Left lung (tissue), 10 donors: Measurements from ENCODE around the gene GALNTL6. TPM values are rescaled to one million over a fixed set of nuclear protein-coding genes. Genes with fewer than 3 reads are reported as not detected.

ENCODE experiments used
- ATAC-seq: fragments of 200-7000 bp; cut with Tn5 transposase; one replicate; pipeline ENCODE4 v1.9.1; 2020; ENCODE audit warnings: moderate library complexity
- DNase-seq, 4 donors: peaks; one replicate each; pipeline ENCODE4 v3.0.0-alpha.2; 2013 to 2020
- H3K27ac ChIP-seq, 2 donors: fragments of 200-600 bp; sonication (generic) in 1 of 2; one replicate each; pipeline versions ENCODE4 v1.5.0 to v1.8.0; 2020 to 2021
- H3K27me3 ChIP-seq, 2 donors: fragments of 200-600 bp; sonication (generic) in 1 of 2; one replicate each; pipeline versions ENCODE4 v1.5.0 to v1.8.0; 2020 to 2021
- H3K36me3 ChIP-seq, 2 donors: fragments of 200-600 bp; sonication (generic) in 1 of 2; one replicate each; pipeline versions ENCODE4 v1.5.0 to v1.8.0; 2020 to 2021
- H3K4me1 ChIP-seq, 2 donors: fragments of 200-600 bp; one replicate each; pipeline ENCODE4 v1.8.0; 2021
- H3K4me3 ChIP-seq, 2 donors: fragments of 200-600 bp; sonication (generic) in 1 of 2; one replicate each; pipeline versions ENCODE4 v1.5.0 to v1.8.0; 2020 to 2021; ENCODE audit warnings: mild to moderate bottlenecking in 1 of 2
- H3K9me3 ChIP-seq, 2 donors: fragments of 200-600 bp; sonication (generic) in 1 of 2; one replicate each; pipeline versions ENCODE4 v1.5.0 to v1.8.0; 2020 to 2021
- intact Hi-C, 2 donors: fragments of 100-400 bp; cut with DNase I; formaldehyde crosslinking; loops; one replicate each; pipeline versions ENCODE4 v1.11.2 to v1.14.2; 2022
- polyA plus RNA-seq, 6 donors: library from polyadenylated mRNA; unstranded; fragments of 120-200 nt; gene quantifications; one replicate each; pipeline ENCODE4 v1.2.1, GENCODE V29; 2013; ENCODE audit not compliant: insufficient read length in 6 of 6
- total RNA-seq, 2 donors: library from RNA; stranded (reverse); fragmentation: NEBNext Ultra II Directional; extraction: Animal tissue kit (Norgen Biotek cat#: 25700); gene quantifications; one replicate each; pipeline ENCODE4 v1.2.1, GENCODE V29; 2021
- TF ChIP-seq, protein P1 (sequence below), 2 donors: fragments of 200-600 bp; sonication (generic) in 1 of 2; IDR thresholded peaks; one replicate each; pipeline versions ENCODE4 v1.5.0 to v1.8.0; 2021; ENCODE audit warnings: antibody characterized with exemption in 2 of 2
- donor health status: DM: no; HTN: yes; CAD: no.
- donor health status: DM: no; HTN: no; CAD: no.

GALNTL6 gene
- total and polyA plus RNA-seq, 8 donors = 0.11 to 0.16 (median 0.13) TPM; not detected in 5

DNA sequence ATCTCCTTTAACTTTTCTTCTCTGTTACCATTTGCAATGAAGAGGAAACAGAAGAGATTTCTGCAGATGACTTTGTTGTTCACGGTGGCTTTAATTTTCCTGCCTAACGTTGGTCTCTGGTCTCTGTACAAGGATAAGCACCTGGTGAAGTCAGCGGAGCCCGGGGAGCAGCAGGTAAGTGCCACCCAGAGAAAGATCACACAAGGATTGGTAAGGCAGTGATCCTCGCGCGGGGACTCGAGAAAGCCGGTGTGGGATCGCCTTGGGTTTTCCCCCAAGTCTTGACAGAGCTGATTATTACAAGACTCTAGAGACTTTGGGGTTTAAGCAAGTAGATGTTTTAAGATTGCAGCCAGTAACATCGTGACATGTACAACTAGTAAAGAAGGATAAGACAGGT is 1.3 kb downstream of the GALNTL6 start:
- Histone ChIP-seq H3K36me3 (no peaks in the 10 kb centered on the region), H3K27me3 (peaks cover 32 to 48% of the 10 kb centered on the region in 2 donors)
- no peak for ATAC-seq

DNA sequence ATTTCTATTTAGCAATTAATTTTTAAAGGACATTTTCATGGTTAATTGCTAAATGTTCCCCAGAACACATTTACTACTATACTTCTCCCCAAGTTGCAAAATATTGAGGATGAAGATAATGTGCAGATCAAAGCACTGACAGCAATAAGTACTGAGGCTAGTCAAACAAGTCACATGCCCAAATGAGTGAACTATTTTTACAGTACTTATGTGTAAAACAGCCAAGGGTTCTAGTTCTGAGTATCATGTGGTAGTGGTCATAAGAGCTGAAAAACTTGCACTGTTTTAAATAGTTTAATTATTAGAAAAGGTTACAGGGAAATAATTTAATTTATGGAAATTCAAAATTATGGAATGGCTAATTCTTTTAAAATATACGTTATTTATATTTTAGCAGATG is 3.8 kb downstream of the GALNTL6 start:
- TF ChIP-seq, protein P1, sequence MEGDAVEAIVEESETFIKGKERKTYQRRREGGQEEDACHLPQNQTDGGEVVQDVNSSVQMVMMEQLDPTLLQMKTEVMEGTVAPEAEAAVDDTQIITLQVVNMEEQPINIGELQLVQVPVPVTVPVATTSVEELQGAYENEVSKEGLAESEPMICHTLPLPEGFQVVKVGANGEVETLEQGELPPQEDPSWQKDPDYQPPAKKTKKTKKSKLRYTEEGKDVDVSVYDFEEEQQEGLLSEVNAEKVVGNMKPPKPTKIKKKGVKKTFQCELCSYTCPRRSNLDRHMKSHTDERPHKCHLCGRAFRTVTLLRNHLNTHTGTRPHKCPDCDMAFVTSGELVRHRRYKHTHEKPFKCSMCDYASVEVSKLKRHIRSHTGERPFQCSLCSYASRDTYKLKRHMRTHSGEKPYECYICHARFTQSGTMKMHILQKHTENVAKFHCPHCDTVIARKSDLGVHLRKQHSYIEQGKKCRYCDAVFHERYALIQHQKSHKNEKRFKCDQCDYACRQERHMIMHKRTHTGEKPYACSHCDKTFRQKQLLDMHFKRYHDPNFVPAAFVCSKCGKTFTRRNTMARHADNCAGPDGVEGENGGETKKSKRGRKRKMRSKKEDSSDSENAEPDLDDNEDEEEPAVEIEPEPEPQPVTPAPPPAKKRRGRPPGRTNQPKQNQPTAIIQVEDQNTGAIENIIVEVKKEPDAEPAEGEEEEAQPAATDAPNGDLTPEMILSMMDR (IDR thresholded peaks at IDR 0.05) = no peak
- Histone ChIP-seq H3K9me3 (no peaks in the 10 kb centered on the region), H3K36me3 (no peaks in the 10 kb centered on the region), H3K4me1 (peaks cover 3 to 17% of the 10 kb centered on the region in 2 donors), H3K4me3 (no peak overlapping the region), H3K27ac (no peak overlapping the region), H3K27me3 (peaks cover 27 to 39% of the 10 kb centered on the region in 2 donors)
- ATAC-seq (no peak), DNase-seq (no peak)
- intact Hi-C loops = no loop called here

More for the DNA sequence above, 1.3 kb downstream of the GALNTL6 start:
- Histone ChIP-seq H3K9me3 (no peaks in the 10 kb centered on the region), H3K4me3 (no peak overlapping the region), H3K4me1 (peaks cover 3 to 17% of the 10 kb centered on the region in 2 donors), H3K27ac (no peak overlapping the region)
- DNase-seq = peak in 1 of 4 donors; percentile 39
- intact Hi-C loops = no loop called here
- TF ChIP-seq, protein P1 (IDR thresholded peaks at IDR 0.05) = no peak

DNA sequence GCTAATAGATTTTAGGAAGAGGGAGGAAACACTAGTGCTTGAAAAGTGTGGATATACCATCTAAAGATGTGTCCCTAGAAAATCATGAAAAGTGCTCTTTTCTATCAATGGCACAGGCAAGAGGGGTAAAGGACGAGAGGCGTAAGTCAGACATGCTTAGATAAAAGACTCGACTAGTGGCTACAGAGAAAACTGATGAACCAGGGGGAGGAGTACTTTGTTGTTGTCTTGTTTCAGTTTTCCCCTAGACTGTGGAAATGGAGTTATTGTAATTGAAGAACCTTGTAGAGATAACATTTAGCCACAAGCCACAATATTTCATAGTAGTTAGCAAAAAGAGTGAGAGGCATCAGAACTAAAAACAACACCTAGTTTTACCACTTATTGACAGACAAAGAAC is 21.4 kb downstream of the GALNTL6 start:
- Histone ChIP-seq H3K4me1 (no peaks in the 10 kb centered on the region), H3K4me3 (no peak overlapping the region), H3K27ac (no peak overlapping the region), H3K36me3 (no peaks in the 10 kb centered on the region), H3K9me3 (no peaks in the 10 kb centered on the region), H3K27me3 (no peaks in the 10 kb centered on the region)
- TF ChIP-seq, protein P1 (IDR thresholded peaks at IDR 0.05) = no peak
- intact Hi-C loops = no loop called here
- ATAC-seq = no peak
- DNase-seq = no peak

DNA sequence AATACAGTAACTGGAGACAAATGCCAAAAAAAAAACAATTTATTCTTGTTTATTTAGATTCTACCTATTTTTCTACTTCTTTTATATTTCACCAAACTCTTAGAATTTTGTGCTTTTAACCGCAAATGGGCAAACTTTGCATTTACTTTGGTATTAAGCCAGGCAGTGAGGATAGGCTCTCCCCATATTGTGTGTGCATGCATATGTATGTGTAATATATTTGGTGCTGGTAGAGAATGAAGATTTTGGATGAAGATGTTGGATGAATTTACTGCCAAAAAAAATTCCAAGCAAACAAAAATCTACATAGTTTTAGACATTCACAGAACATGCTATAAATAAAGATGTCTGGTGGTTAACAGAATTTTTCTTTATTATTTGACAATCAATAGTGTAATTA is 30.3 kb downstream of the GALNTL6 start:
- Histone ChIP-seq H3K9me3 (no peaks in the 10 kb centered on the region), H3K4me3 (no peak overlapping the region), H3K27me3 (no peaks in the 10 kb centered on the region), H3K27ac (no peak overlapping the region), H3K36me3 (no peaks in the 10 kb centered on the region), H3K4me1 (no peaks in the 10 kb centered on the region)
- TF ChIP-seq, protein P1 (IDR thresholded peaks at IDR 0.05) = no peak
- no peak for ATAC-seq
- no peak for DNase-seq
- intact Hi-C loops = no loop called here

DNA sequence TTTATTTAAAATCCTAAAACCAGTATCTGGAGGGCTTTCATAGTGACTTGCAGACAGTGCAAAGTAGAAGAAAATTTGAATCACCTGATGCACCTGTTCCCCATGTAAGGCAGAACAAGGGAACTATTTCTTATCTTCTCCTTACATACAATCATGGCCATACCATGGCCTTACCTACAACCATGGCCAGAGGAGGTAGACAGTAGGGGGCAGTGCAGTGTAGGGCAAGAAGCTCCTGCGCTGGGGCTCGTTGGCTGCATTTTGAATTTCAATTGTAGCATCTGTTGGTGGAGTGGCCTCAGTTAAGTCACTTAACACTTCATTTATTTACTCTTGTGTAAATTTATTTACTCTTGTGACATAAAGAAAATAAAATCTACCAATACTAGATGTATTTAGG is 33.0 kb downstream of the GALNTL6 start:
- Histone ChIP-seq H3K4me1 (no peaks in the 10 kb centered on the region), H3K27ac (no peak overlapping the region), H3K27me3 (no peaks in the 10 kb centered on the region), H3K9me3 (no peaks in the 10 kb centered on the region), H3K4me3 (no peak overlapping the region), H3K36me3 (no peaks in the 10 kb centered on the region)
- intact Hi-C loops = no loop called here
- ATAC-seq = peak; percentile 67
- TF ChIP-seq, protein P1 (IDR thresholded peaks at IDR 0.05) = peak; percentile 19 to 27
- peak in 1 of 4 donors; percentile 5 for DNase-seq
